Epithelial cell of proximal tubule (primary cell): ENCODE results near the gene SYTL5. TPM values are rescaled to one million over a fixed set of nuclear protein-coding genes. Genes with fewer than 3 reads are reported as not detected.

Experiments used
- DNase-seq: peaks from one replicate; pipeline ENCODE4 v3.0.0-alpha.2; 2011; ENCODE audit warnings: low read depth
- H3K4me3 ChIP-seq: 2 replicates; pipeline ENCODE4 v1.5.1; 2011; ENCODE audit warnings: low read depth, mild to moderate bottlenecking, low read length
- CTCF ChIP-seq: conservative IDR thresholded peaks from 2 replicates; pipeline ENCODE4 v1.5.1; 2012; ENCODE audit warnings: low read depth, mild to moderate bottlenecking, low read length
- total RNA-seq: library from RNA; depleted of rRNA; stranded (reverse); fragments of >200 nt; gene quantifications from 2 replicates; pipeline ENCODE4 v1.2.3, GENCODE V29; 2015

SYTL5 gene
- total RNA-seq, 1 donor from 2014 or later: 0.17 TPM

DNA sequence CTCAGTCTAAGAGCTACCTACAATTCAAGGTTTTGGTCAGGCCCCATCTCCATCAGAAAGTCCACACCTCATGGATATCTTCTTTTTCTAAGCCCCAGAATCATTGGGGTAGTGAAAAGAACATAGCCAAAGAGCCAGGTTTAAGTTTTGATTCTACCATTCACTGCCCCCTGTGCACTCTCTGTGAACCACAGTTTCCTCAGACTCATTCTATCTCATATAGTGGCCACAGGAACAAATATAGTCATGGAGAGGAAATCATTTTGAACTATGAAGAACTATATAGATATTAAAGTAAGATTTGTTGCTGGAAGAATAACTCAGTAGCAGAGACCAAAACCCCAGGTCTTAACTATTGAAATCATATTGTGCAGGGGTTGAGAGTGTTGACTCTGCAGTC is 3.3 kb downstream of the SYTL5 start:
- DNase-seq: no peak
- H3K4me3 ChIP-seq: no peak overlapping the region
- TF ChIP-seq CTCF: no peak

DNA sequence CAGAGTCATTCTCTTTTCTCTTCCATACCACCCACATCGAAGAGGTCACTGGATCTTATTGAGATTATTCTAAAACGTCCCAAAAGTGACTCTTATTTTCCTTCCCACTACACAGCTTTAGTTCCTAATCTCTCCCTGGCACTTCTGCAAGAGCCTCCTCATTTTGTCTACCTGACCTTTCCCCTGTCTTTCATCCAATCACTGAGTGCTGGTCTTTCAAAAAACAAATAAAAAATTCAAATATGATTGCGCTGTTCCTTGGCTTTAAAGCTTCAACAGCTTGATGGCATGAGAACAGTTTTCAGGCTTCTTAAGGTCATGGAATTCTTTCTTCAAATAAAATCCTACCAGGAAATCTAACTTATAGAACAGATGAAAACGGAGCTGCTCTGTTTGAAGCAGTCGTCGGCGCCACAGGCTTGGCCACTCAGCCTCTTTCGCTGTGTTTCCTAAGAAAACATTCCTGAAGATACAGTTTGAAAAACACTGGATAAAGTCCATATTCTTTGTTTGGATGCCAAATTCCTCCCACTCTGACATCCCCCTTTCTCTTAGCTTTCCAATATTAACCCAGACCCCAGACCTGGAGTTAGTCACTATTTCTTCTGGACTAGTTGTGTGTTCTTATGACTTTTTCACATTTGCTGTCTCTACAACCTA is 12.5 kb downstream of the SYTL5 start:
- no peak overlapping the region for H3K4me3 ChIP-seq
- DNase-seq: no peak
- TF ChIP-seq CTCF: no peak

DNA sequence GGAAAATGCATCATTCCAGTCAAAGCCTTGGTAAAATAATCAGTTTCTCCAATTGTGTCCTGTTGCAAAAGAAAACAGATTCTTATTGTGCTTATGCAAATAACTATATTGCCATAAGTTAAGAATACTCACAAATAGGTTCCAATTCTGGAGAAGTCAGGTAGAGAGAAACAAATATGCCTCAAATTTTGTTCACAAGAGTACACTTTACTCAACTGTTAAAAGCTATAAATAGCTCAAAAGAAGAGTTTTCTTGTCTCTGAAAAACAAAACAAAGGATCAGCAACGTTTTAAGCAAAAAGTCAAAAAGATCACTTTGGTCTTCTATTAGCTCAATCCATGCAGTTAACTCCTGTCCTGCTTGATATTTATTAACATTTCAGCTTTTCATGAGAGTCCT is 21.9 kb downstream of the SYTL5 start:
- DNase-seq: no peak
- no peak for TF ChIP-seq CTCF

GRCh38 chrX:38036466-38036865 is 30.1 kb downstream of the SYTL5 start:
- DNase-seq: no peak
- H3K4me3 ChIP-seq: no peak overlapping the region
- TF ChIP-seq CTCF: no peak

More for the DNA sequence above, 21.9 kb downstream of the SYTL5 start:
- H3K4me3 ChIP-seq: no peak overlapping the region

DNA sequence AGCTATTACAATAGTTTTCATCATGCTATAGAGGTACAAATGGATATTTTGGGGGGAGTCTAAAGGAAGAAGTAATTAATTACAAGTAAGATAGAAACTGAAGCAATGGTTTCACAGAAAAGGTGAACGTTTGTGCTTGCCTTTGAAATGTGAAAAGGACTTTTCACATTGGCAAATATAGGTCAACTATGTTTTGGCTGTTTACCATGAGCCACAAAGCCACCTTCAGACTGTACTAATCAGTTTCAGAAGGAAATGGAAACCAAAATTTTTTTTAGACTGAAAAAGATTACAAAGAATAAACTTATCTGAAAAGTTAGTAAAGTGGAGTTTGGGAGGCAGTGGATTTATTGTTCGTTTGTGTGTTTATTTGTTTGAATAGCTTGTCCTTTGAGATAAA is 32.1 kb downstream of the SYTL5 start:
- no peak for DNase-seq
- no peak for TF ChIP-seq CTCF
- H3K4me3 ChIP-seq: no peak overlapping the region

DNA sequence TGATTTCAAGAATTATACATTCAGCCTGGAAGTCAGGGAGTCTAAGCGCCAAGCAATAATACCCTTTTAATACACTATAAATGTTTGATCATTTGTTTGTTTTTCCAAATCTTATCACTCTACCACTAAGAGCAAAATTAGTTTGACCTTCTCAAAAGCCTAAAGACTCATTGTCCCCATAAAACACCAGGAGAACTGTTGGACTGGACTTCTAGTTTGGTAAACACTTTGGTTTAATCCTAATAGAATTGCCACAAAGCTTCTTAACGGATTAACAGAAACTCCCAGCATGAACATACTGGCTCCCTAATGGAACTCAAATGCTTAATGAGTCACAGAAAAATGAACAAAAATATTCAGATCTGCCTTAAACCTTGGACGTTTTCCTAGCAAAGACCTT is 34.9 kb downstream of the SYTL5 start:
- H3K4me3 ChIP-seq: no peak overlapping the region
- no peak for TF ChIP-seq CTCF
- DNase-seq: no peak

GRCh38 chrX:38044701-38045100 is 38.3 kb downstream of the SYTL5 start:
- DNase-seq: no peak
- no peak for TF ChIP-seq CTCF
- H3K4me3 ChIP-seq: no peak overlapping the region
